DND-41 (cell line): ENCODE measurements around the gene HES3.

ENCODE experiments used
- CTCF ChIP-seq: IDR thresholded peaks from 2 replicates; pipeline ENCODE4 v1.5.1; 2012; ENCODE audit warnings: borderline replicate concordance, low read length, moderate library complexity, mild to moderate bottlenecking; ENCODE audit not compliant: poor library complexity, severe bottlenecking; ENCODE audit errors: extremely low read depth
- EZH2 ChIP-seq: IDR thresholded peaks from 3 replicates; pipeline ENCODE4 v1.6.1; 2012; ENCODE audit warnings: borderline replicate concordance, low read depth, mild to moderate bottlenecking, moderate library complexity, low read length, inconsistent platforms; ENCODE audit not compliant: severe bottlenecking

GRCh38 chr1:6209661-6210580 lies 34.1 kb upstream of the HES3 start:
- TF ChIP-seq EZH2 (no peak), CTCF (peak; percentile 31)
